Measurements from ENCODE around the gene PWWP2A.

GRCh38 chr5:160097991-160098390, 21.3 kb downstream of the PWWP2A start:
- TF ChIP-seq CTCF (IDR thresholded peaks at IDR 0.05; ENCODE audit: control extremely low read depth in 1 of 3, insufficient read depth in 1 of 3, low read depth in 1 of 3, low read length in 3 of 3) (no peak), GABPA (IDR thresholded peaks at IDR 0.05; ENCODE audit: borderline replicate concordance, insufficient read depth, low read length) (no peak), EZH2 (IDR thresholded peaks at IDR 0.05; ENCODE audit: low read depth, low read length, severe bottlenecking) (no peak), ATF3 (IDR thresholded peaks at IDR 0.05; ENCODE audit: insufficient read depth, low read depth, low read length) (no peak), JUND (IDR thresholded peaks at IDR 0.05; ENCODE audit: low read length) (no peak), POLR2A (IDR thresholded peaks at IDR 0.05; ENCODE audit: control extremely low read depth in 1 of 2, low read depth in 2 of 2, low read length in 2 of 2) (no peak), PHF8 (conservative IDR thresholded peaks at IDR 0.05; ENCODE audit: low read depth, low read length) (no peak), CEBPB (IDR thresholded peaks at IDR 0.05; ENCODE audit: low read depth, low read length) (0 out of 2 replicates have a peak, but pooled peaks have one; percentile 32), POLR2AphosphoS5 (IDR thresholded peaks at IDR 0.05; ENCODE audit: low read depth, low read length) (no peak), ZNF274 (IDR thresholded peaks at IDR 0.05; ENCODE audit: borderline replicate concordance, extremely low read depth, low read length) (no peak), POU5F1 (IDR thresholded peaks at IDR 0.05; ENCODE audit: low read depth, low read length) (no peak), TAF1 (IDR thresholded peaks at IDR 0.05; ENCODE audit: low read depth, low read length) (no peak), YY1 (IDR thresholded peaks at IDR 0.05; ENCODE audit: low read depth, low read length) (no peak)
